ENCODE measurements around the gene PPP2R2B.

DNA sequence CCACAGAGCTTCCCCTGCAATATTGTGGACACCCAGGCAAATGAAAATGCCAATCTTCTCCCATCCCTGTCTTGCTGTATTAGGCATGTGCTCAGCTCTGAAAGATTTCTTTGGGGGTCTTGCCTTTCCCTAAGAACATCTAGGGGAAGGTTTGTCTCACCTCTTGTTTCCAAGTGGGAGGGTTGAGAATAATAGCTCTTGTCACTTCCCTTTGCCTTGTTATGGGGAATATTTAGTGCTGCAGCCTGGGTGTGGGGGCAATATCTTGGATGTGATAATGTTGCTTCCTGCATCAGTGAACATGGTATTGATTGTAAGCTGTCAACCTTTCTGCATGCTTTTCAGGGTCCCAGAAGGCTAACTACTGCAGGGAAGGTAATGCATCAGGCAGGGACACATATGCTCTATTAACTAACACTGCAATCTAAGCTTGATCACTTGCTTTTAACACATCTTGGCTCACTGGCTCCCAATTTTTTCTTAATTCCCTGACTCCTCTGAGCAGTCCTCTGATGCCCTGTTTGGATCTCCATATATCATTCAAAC is 296.4 kb downstream of the PPP2R2B start:
- no peak for TF ChIP-seq POLR2A (IDR thresholded peaks at IDR 0.05; ENCODE audit: low read length)
- no peak for TF ChIP-seq GATA1 (IDR thresholded peaks at IDR 0.05; ENCODE audit: low read depth, low read length)

All from erythroblast (primary cell).